GM12878 (cell line): ENCODE data around the gene CCDC47. TPM values are rescaled to one million over a fixed set of nuclear protein-coding genes. Genes with fewer than 3 reads are reported as not detected.

Experiments
- ATAC-seq: fragments of 200-7000 bp; cut with Tn5 transposase; 3 replicates; pipeline ENCODE4 v1.9.1; 2020; ENCODE audit warnings: mild to moderate bottlenecking, moderate library complexity
- BruUV-seq: library from RNA; stranded (reverse); fragments of 400-500 nt; replicated peaks from 2 replicates; lab custom pipeline; 2021; lab: Mats Ljungman, UMichigan
- CTCF ChIA-PET: fragments of 300-600 bp; sonication (Branson Sonifier 250); formaldehyde crosslinking; extraction: SDS; loops from one replicate; lab custom pipeline; 2021; ENCODE audit warnings: inconsistent platforms; lab: Yijun Ruan, JAX
- POLR2A ChIA-PET: fragments of 350-600 bp; formaldehyde crosslinking; extraction: SDS; loops from one replicate; lab custom pipeline; 2021; ENCODE audit warnings: inconsistent platforms; lab: Charles Lee
- RAD21 ChIA-PET: fragments of 300-600 bp; sonication (Branson Sonifier 250); formaldehyde crosslinking; loops from one replicate; lab custom pipeline; 2023; ENCODE audit warnings: antibody characterized with exemption; ENCODE audit not compliant: unreplicated experiment; lab: Charles Lee
- SMC1A ChIA-PET: fragments of 300-600 bp; sonication (Branson Sonifier 250); formaldehyde crosslinking; loops from one replicate; lab custom pipeline; 2023; ENCODE audit not compliant: unreplicated experiment, uncharacterized antibody; lab: Charles Lee
- DNase-seq: peaks from one replicate; pipeline ENCODE4 v3.0.0-alpha.2; 2011; ENCODE audit warnings: low read depth, low spot score
- FAIRE-seq: peaks from 3 replicates; lab custom pipeline; 2011; peaks lifted over from hg19 to GRCh38; lab: Jason Lieb, UNC
- H2AFZ ChIP-seq: 2 replicates; pipeline ENCODE4 v1.6.0; 2011; ENCODE audit warnings: low read depth, low read length, control low read depth; ENCODE audit not compliant: control insufficient read depth
- H3K27ac ChIP-seq: 2 replicates; pipeline ENCODE4 v1.5.1; 2011; ENCODE audit warnings: control low read depth; ENCODE audit not compliant: control insufficient read depth, insufficient read depth
- H3K27me3 ChIP-seq, 2 experiments: replicated peaks in 1 of 2; 2 replicates each; pipeline versions ENCODE4 v1.6.0 to v1.6.1; 2011; ENCODE audit warnings: low read length in 1 of 2; ENCODE audit not compliant: control insufficient read depth in 2 of 2, insufficient read depth in 2 of 2
- H3K36me3 ChIP-seq, 2 experiments: 2 replicates each; pipeline ENCODE4 v1.5.1; 2011; ENCODE audit warnings: low read length in 1 of 2; ENCODE audit not compliant: control insufficient read depth in 2 of 2, insufficient read depth in 2 of 2
- H3K4me1 ChIP-seq: 2 replicates; pipeline ENCODE4 v1.6.1; 2011; ENCODE audit warnings: mild to moderate bottlenecking, low read length, moderate library complexity, mixed read lengths; ENCODE audit not compliant: control insufficient read depth, insufficient read depth
- H3K4me2 ChIP-seq: 2 replicates; pipeline ENCODE4 v1.6.0; 2011; ENCODE audit warnings: control low read depth; ENCODE audit not compliant: control insufficient read depth, insufficient read depth
- H3K4me3 ChIP-seq: fragments of 200-600 bp; sonication (generic); 2 replicates; pipeline ENCODE4 v1.5.1; 2016
- H3K79me2 ChIP-seq: 2 replicates; pipeline ENCODE4 v1.6.0; 2011; ENCODE audit warnings: low read length; ENCODE audit not compliant: control insufficient read depth, insufficient read depth
- H3K9ac ChIP-seq: 2 replicates; pipeline ENCODE4 v1.8.0; 2011; ENCODE audit warnings: low read length, control low read depth, mixed read lengths; ENCODE audit not compliant: control insufficient read depth, insufficient read depth
- H3K9me3 ChIP-seq: replicated peaks from 3 replicates; pipeline ENCODE4 v1.5.1; 2011; ENCODE audit warnings: mild to moderate bottlenecking, low read length; ENCODE audit not compliant: control insufficient read depth, insufficient read depth
- H4K20me1 ChIP-seq: 2 replicates; pipeline ENCODE4 v1.6.0; 2011; ENCODE audit not compliant: control insufficient read depth, insufficient read depth
- BCL11A ChIP-seq: IDR thresholded peaks from 2 replicates; pipeline ENCODE4 v1.6.1; 2011; ENCODE audit warnings: low read depth, low read length
- ETV6 ChIP-seq, 2 experiments: fragments of 450-650 bp in 1 of 2; IDR thresholded peaks in 1 of 2; conservative IDR thresholded peaks in 1 of 2; 2 replicates each; pipeline ENCODE4 v1.6.1; 2014; ENCODE audit warnings: antibody characterized with exemption in 1 of 2, borderline replicate concordance in 1 of 2, low read depth in 1 of 2, mild to moderate bottlenecking in 1 of 2, moderate library complexity in 1 of 2
- FOXM1 ChIP-seq: IDR thresholded peaks from 2 replicates; pipeline ENCODE4 v1.6.1; 2012; ENCODE audit warnings: low read depth, mild to moderate bottlenecking, inconsistent platforms, low read length, moderate library complexity
- HDGF ChIP-seq: fragments of 450-650 bp; IDR thresholded peaks from 2 replicates; pipeline ENCODE4 v1.6.1; 2016; ENCODE audit warnings: antibody characterized with exemption
- MYB ChIP-seq: fragments of 150-350 bp; IDR thresholded peaks from 2 replicates; pipeline ENCODE4 v1.6.1; 2014; ENCODE audit warnings: mild to moderate bottlenecking, low read depth, low read length, borderline replicate concordance
- NRF1 ChIP-seq: conservative IDR thresholded peaks from 2 replicates; pipeline ENCODE4 v1.6.1; 2011; ENCODE audit warnings: mild to moderate bottlenecking, low read depth, low read length, improper control_type of control experiment
- WGBS: methylation state at CpG from one replicate; pipeline ENCODE4 v1.1.6; 2016; ENCODE audit warnings: low lambda C conversion rate; ENCODE audit not compliant: insufficient replicate concordance, insufficient coverage; ENCODE audit errors: missing lambda C conversion rate; 5-methylcytosine and 5-hydroxymethylcytosine counted together
- in situ Hi-C: fragments of 300-500 bp; cut with MboI; formaldehyde crosslinking; loops from 9 replicates; pipeline ENCODE4 v1.14.3; 2018; ENCODE audit warnings: mixed read lengths
- intact Hi-C: fragments of 100-400 bp; cut with micrococcal nuclease; formaldehyde crosslinking; loops from one replicate; pipeline ENCODE4 v1.14.2; 2022; ENCODE audit not compliant: unreplicated experiment
- polyA plus RNA-seq, 11 experiments: library from polyadenylated mRNA; depleted of rRNA in 4 of 11; unstranded in 6 of 11; stranded (reverse) in 5 of 11; fragments of >200 nt; fragmentation: Nextera tagmentation in 4 of 11; fragmentation: Illumina TruSeq in 1 of 11; extraction: Ambion mirVana in 4 of 11; extraction: Trizol in 1 of 11; gene quantifications; 1 replicate in 1 of 11; 2 replicates in 10 of 11; pipeline versions ENCODE4 v1.2.1 to v1.2.3, GENCODE V29; 2011 to 2016; ENCODE audit warnings: inconsistent platforms in 2 of 11, missing spikeins in 2 of 11, low read depth in 1 of 11
- total RNA-seq, 4 experiments: library from RNA; depleted of rRNA in 3 of 4; stranded (reverse); fragments of >200 nt in 3 of 4; fragmentation: Illumina TruSeq in 1 of 4; extraction: Trizol in 1 of 4; gene quantifications; 2 replicates each; pipeline versions ENCODE4 v1.2.1 to v1.2.3, GENCODE V29; 2013 to 2021
- TF ChIP-seq, protein P1 (sequence below): fragments of 450-650 bp; formaldehyde crosslinking; IDR thresholded peaks from 2 replicates; pipeline ENCODE4 v1.4.0; 2022; ENCODE audit warnings: mild to moderate bottlenecking, moderate library complexity

The CCDC47 gene
- total and polyA plus RNA-seq, 10 of the 15 experiments (the other 5 are each of a cell fraction or from before 2014, with no cell fraction given), result 13.6 to 81.4 (median 58.9) TPM

DNA sequence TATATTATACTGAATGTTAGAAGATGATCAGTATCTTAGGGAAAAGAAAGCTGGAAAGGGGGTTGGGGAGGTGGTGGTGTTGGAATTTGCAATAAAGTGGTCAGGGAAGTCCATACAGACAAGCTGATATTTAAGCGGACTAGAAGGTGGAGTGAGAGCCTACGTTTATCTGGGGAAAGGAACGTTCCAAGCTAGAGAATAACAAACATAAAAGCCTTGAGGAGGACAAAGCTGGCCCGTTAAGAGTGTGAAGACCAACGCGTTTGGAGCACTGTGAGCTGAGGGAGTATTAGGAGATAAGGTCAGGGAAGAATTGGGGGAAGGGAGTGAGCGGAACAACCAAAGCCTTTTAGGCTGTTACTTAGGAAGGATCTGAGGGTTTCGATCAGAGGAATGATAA, 2.0 kb upstream of the CCDC47 start:
- no peaks in the 10 kb centered on the region for H3K27me3 ChIP-seq
- CTCF ChIA-PET, result interaction anchor here (0.8 to 2.5 kb wide), 13 partner anchors 8 to 350 kb away, joined by 3 to 7 read pairs (median 4); partner anchors contain the start of gene GH2

DNA sequence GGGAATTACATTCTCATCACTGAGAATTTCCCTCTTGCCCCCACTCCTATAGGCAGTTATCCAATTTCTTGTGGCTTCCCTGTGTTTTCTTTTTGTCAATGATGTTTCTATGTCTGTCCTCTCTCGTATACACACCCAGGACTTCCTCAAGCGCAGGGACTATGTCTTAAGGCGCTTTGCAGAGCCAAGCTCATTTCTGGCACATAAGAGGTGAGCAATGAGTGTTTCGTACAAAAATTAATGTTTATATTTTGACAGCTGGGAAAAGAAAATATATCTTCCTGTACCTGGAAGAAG, 1.5 kb upstream of the CCDC47 start:
- FAIRE-seq, result no peak
- Histone ChIP-seq H3K4me3 (peak overlapping the region; percentile 100), H3K9ac (peak overlapping the region; percentile 78), H3K4me1 (peaks cover 3% of the 10 kb centered on the region; the same call in 1 of the 2 replicates), H4K20me1 (peaks cover 3% of the 10 kb centered on the region), H3K27ac (peak overlapping the region; percentile 65), H3K4me2 (peak overlapping the region; percentile 68), H3K36me3 (peaks cover 0 to 7% of the 10 kb centered on the region in 2 experiments; a peak in 2 of 4 replicates), H3K9me3 (no peaks in the 10 kb centered on the region), H3K79me2 (peaks cover 92% of the 10 kb centered on the region), H3K27me3 (no peaks in the 10 kb centered on the region), H2AFZ (no peak overlapping the region)
- ChIA-PET POLR2A (interaction anchor here (0.5 to 6.1 kb wide), 14 partner anchors 9 to 621 kb away, joined by 3 to 49 read pairs (median 10); partner anchors contain the start of genes FTSJ3, PSMC5, SMARCD2 and STRADA), CTCF (interaction anchor here (0.6 to 2.5 kb wide), 12 partner anchors 8 to 349 kb away, joined by 3 to 7 read pairs (median 4); partner anchors contain the start of gene GH2), RAD21 (interaction anchor here (1.0 to 3.6 kb wide), 5 partner anchors 9 to 77 kb away, joined by 3 to 19 read pairs (median 6); no protein-coding TSS in a partner anchor), SMC1A (interaction anchor here (0.8 to 2.4 kb wide), 15 partner anchors 8 to 77 kb away, joined by 3 to 12 read pairs (median 4); partner anchors contain the start of genes FTSJ3, LIMD2 and STRADA)
- TSS peak; percentile 54 for BruUV-seq
- ATAC-seq, result no peak
- no peak for DNase-seq
- intact Hi-C loops (loop anchor here (5.0 to 10.0 kb wide), 2 partner anchors 67 to 150 kb away; partner anchors contain the start of genes MAP3K3 and SMARCD2), in situ Hi-C loops (no loop called here)
- no peak for TF ChIP-seq ETV6 (conservative IDR thresholded peaks at IDR 0.05 in 1 of 2, IDR thresholded peaks at IDR 0.05 in 1 of 2; ENCODE audit: borderline replicate concordance in 1 of 2, low read depth in 1 of 2)
- TF ChIP-seq BCL11A, result no peak
- TF ChIP-seq, protein P1, sequence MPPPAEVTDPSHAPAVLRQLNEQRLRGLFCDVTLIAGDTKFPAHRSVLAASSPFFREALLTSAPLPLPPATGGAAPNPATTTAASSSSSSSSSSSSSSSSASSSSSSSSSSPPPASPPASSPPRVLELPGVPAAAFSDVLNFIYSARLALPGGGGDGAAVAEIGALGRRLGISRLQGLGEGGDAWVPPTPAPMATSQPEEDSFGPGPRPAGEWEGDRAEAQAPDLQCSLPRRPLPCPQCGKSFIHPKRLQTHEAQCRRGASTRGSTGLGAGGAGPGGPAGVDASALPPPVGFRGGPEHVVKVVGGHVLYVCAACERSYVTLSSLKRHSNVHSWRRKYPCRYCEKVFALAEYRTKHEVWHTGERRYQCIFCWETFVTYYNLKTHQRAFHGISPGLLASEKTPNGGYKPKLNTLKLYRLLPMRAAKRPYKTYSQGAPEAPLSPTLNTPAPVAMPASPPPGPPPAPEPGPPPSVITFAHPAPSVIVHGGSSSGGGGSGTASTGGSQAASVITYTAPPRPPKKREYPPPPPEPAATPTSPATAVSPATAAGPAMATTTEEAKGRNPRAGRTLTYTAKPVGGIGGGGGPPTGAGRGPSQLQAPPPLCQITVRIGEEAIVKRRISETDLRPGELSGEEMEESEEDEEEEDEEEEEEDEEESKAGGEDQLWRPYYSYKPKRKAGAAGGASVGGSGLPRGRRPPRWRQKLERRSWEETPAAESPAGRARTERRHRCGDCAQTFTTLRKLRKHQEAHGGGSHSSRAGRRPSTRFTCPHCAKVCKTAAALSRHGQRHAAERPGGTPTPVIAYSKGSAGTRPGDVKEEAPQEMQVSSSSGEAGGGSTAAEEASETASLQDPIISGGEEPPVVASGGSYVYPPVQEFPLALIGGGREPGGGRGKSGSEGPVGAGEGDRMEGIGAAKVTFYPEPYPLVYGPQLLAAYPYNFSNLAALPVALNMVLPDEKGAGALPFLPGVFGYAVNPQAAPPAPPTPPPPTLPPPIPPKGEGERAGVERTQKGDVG (CRISPR knock-in tag), result no peak
- TF ChIP-seq MYB, result no peak
- no peak for TF ChIP-seq NRF1
- WGBS, result 1% methylated on average over 4 of the region's 4 CpGs

More for the DNA sequence above, 2.0 kb upstream of the CCDC47 start:
- DNase-seq (no peak), FAIRE-seq (no peak), ATAC-seq (no peak)
- ChIA-PET RAD21 (interaction anchor here (1.0 to 3.6 kb wide), 7 partner anchors 9 to 154 kb away, joined by 3 to 19 read pairs (median 4); partner anchors contain the start of gene MAP3K3), POLR2A (interaction anchor here (0.5 to 6.1 kb wide), 14 partner anchors 9 to 620 kb away, joined by 3 to 49 read pairs (median 10); partner anchors contain the start of genes FTSJ3, PSMC5, SMARCD2 and STRADA), SMC1A (interaction anchor here (0.8 to 2.4 kb wide), 15 partner anchors 8 to 78 kb away, joined by 3 to 12 read pairs (median 5); partner anchors contain the start of genes FTSJ3, LIMD2 and STRADA)
- Histone ChIP-seq H2AFZ (no peak overlapping the region), H3K4me3 (peak overlapping the region; percentile 100), H4K20me1 (peaks cover 3% of the 10 kb centered on the region), H3K36me3 (peaks cover 0 to 7% of the 10 kb centered on the region in 2 experiments; a peak in 2 of 4 replicates), H3K4me2 (peak overlapping the region; percentile 68), H3K4me1 (peaks cover 3% of the 10 kb centered on the region; the same call in 1 of the 2 replicates), H3K9me3 (no peaks in the 10 kb centered on the region), H3K9ac (peak overlapping the region; percentile 78), H3K79me2 (peaks cover 90% of the 10 kb centered on the region), H3K27ac (0 out of 2 replicates have a peak overlapping the region, but pooled peaks have one; percentile 65)
- TF ChIP-seq FOXM1 (no peak), HDGF (peak; percentile 39; the same call in 1 of the 2 replicates)
- intact Hi-C loops (loop anchor here (10.0 kb wide), 1 partner anchor 151 kb away; the partner anchor contains the start of gene MAP3K3), in situ Hi-C loops (no loop called here)
- BruUV-seq, result no TSS peak
- WGBS, result 28% methylated on average over 8 of the region's 8 CpGs
